GM10266 (cell line): ENCODE measurements around the gene TPRN.

Experiments used
- DNase-seq: peaks from one replicate; pipeline ENCODE4 v3.0.0; 2012; ENCODE audit errors: extremely low spot score
- CTCF ChIP-seq: IDR thresholded peaks from 2 replicates; pipeline ENCODE4 v1.5.1; 2012; ENCODE audit warnings: mild to moderate bottlenecking, low read depth; ENCODE audit not compliant: control insufficient read depth, insufficient read depth; ENCODE audit errors: missing control alignments

Gene TPRN

GRCh38 chr9:137232510-137232909 is 32.0 kb upstream of the TPRN start:
- TF ChIP-seq CTCF, result no peak
- DNase-seq, result no peak

GRCh38 chr9:137232101-137232500 is 31.6 kb upstream of the TPRN start:
- TF ChIP-seq CTCF, result no peak
- no peak for DNase-seq

- no peak for TF ChIP-seq CTCF
- no peak for DNase-seq
Measured at GRCh38 chr9:137231372-137232039, 31.0 kb upstream of the TPRN start.

GRCh38 chr9:137230705-137231371 is 30.3 kb upstream of the TPRN start, which contains the start of gene SLC34A3:
Gene SLC34A3 (plus strand): TSS chr9:137230901. CDS start chr9:137231703, 802 bp downstream.
- DNase-seq, result no peak
- TF ChIP-seq CTCF, result no peak

GRCh38 chr9:137229903-137230704 is 29.6 kb upstream of the TPRN start:
- no peak for TF ChIP-seq CTCF

GRCh38 chr9:137228968-137229896 is 28.7 kb upstream of the TPRN start:
- DNase-seq, result no peak
- no peak for TF ChIP-seq CTCF

More at GRCh38 chr9:137229903-137230704, 29.6 kb upstream of the TPRN start:
- DNase-seq, result no peak
